B cell (primary cell): ENCODE measurements around the gene SLC6A1. TPM values are rescaled to one million over a fixed set of nuclear protein-coding genes. Genes with fewer than 3 reads are reported as not detected.

Experiments
- ATAC-seq: fragments of 200-7000 bp; cut with Tn5 transposase; one replicate; pipeline ENCODE4 v1.10.0; 2021; ENCODE audit warnings: low read depth, mild to moderate bottlenecking, moderate number of reproducible peaks, moderate library complexity
- CTCF ChIA-PET: fragments of 350-600 bp; sonication (Branson Sonifier 250); formaldehyde crosslinking; loops from one replicate; lab custom pipeline; 2021; ENCODE audit warnings: antibody characterized with exemption, inconsistent platforms; lab: Charles Lee
- POLR2A ChIA-PET: fragments of 350-600 bp; sonication (Branson Sonifier 250); formaldehyde crosslinking; loops from one replicate; lab custom pipeline; 2021; ENCODE audit warnings: antibody characterized with exemption; lab: Charles Lee
- DNase-seq: peaks from one replicate; pipeline ENCODE4 v3.0.0; 2013
- H2AFZ ChIP-seq: 2 replicates; pipeline ENCODE4 v1.6.1; 2012; ENCODE audit warnings: mild to moderate bottlenecking, low read depth, low read length; ENCODE audit not compliant: insufficient read depth, poor library complexity, severe bottlenecking
- H3K27ac ChIP-seq, 2 donors: 1 replicate in 1 of 2; 2 replicates in 1 of 2; pipeline ENCODE4 v1.5.1; 2012 to 2013; ENCODE audit warnings: low read length in 2 of 2, mild to moderate bottlenecking in 2 of 2, moderate library complexity in 1 of 2
- H3K27me3 ChIP-seq, 4 experiments: fragments of 200-600 bp in 1 of 4; sonication (generic) in 1 of 4; replicated peaks in 1 of 4; 1 replicate in 2 of 4; 2 replicates in 2 of 4; pipeline versions ENCODE4 v1.6.1 to v1.7.0; 2013 to 2016; ENCODE audit warnings: low read length in 3 of 4, mild to moderate bottlenecking in 2 of 4, mixed read lengths in 1 of 4, moderate library complexity in 1 of 4; ENCODE audit not compliant: insufficient read depth in 4 of 4, control insufficient read depth in 3 of 4; ENCODE audit errors: control extremely low read depth in 1 of 4
- H3K36me3 ChIP-seq, 2 experiments: replicated peaks in 1 of 2; 1 replicate in 1 of 2; 2 replicates in 1 of 2; pipeline versions ENCODE4 v1.6.1 to v1.7.1; 2013; ENCODE audit warnings: low read length in 1 of 2; ENCODE audit not compliant: insufficient read depth in 2 of 2, control insufficient read depth in 1 of 2; ENCODE audit errors: control extremely low read depth in 1 of 2, extremely low read depth in 1 of 2
- H3K4me1 ChIP-seq, 2 donors: fragments of 200-600 bp in 1 of 2; sonication (generic) in 1 of 2; 1 replicate in 1 of 2; 2 replicates in 1 of 2; pipeline versions ENCODE4 v1.5.1 to v1.6.1; 2013 to 2017; ENCODE audit warnings: low read length in 2 of 2; ENCODE audit not compliant: control insufficient read depth in 2 of 2, insufficient read depth in 2 of 2
- H3K4me2 ChIP-seq: replicated peaks from 2 replicates; pipeline ENCODE3; 2012; ENCODE audit warnings: mild to moderate bottlenecking, low read depth, low read length; ENCODE audit not compliant: poor library complexity, severe bottlenecking
- H3K4me3 ChIP-seq, 5 experiments: fragments of 200-600 bp in 1 of 5; sonication (generic) in 1 of 5; 1 replicate in 3 of 5; 2 replicates in 2 of 5; pipeline versions ENCODE4 v1.5.1 to v1.7.0; 2011 to 2016; ENCODE audit warnings: low read length in 4 of 5, mild to moderate bottlenecking in 4 of 5, low read depth in 2 of 5, control low read depth in 1 of 5, moderate library complexity in 1 of 5; ENCODE audit not compliant: insufficient read depth in 1 of 5; ENCODE audit errors: control extremely low read depth in 1 of 5, extremely low read depth in 1 of 5
- H3K79me2 ChIP-seq: fragments of 200-600 bp; sonication (generic); one replicate; pipeline ENCODE4 v1.6.0; 2016; ENCODE audit warnings: low read length; ENCODE audit not compliant: control insufficient read depth, insufficient read depth
- H3K9ac ChIP-seq: fragments of 200-600 bp; sonication (generic); 2 replicates; pipeline ENCODE4 v1.6.1; 2017; ENCODE audit warnings: mild to moderate bottlenecking, low read length, moderate library complexity
- H3K9me3 ChIP-seq, 3 donors: one replicate each; pipeline versions ENCODE4 v1.6.1 to v1.7.1; 2013; ENCODE audit warnings: low read length in 2 of 3; ENCODE audit not compliant: control insufficient read depth in 2 of 3, insufficient read depth in 1 of 3; ENCODE audit errors: control extremely low read depth in 1 of 3
- H4K20me1 ChIP-seq: 2 replicates; pipeline ENCODE4 v1.6.0; 2012; ENCODE audit warnings: mild to moderate bottlenecking, low read length; ENCODE audit not compliant: insufficient read depth, control insufficient read depth, poor library complexity, severe bottlenecking
- H3K27ac Mint-ChIP-seq: one replicate; pipeline ENCODE4 v1.8.0; 2021; ENCODE audit warnings: mixed read lengths
- H3K27me3 Mint-ChIP-seq: one replicate; pipeline ENCODE4 v1.8.0; 2021; ENCODE audit warnings: mixed read lengths
- H3K4me1 Mint-ChIP-seq: one replicate; pipeline ENCODE4 v1.8.0; 2021; ENCODE audit warnings: mixed read lengths
- H3K4me3 Mint-ChIP-seq: one replicate; pipeline ENCODE4 v1.8.0; 2021; ENCODE audit warnings: mixed read lengths
- H3K9me3 Mint-ChIP-seq: one replicate; pipeline ENCODE4 v1.8.0; 2022; ENCODE audit warnings: mixed read lengths; ENCODE audit not compliant: insufficient read depth
- CTCF ChIP-seq: fragments of 200-600 bp; IDR thresholded peaks from one replicate; pipeline ENCODE4 v1.8.0; 2022; ENCODE audit warnings: antibody characterized with exemption, mild to moderate bottlenecking
- EZH2 ChIP-seq: IDR thresholded peaks from 2 replicates; pipeline ENCODE4 v1.6.1; 2012; ENCODE audit warnings: borderline replicate concordance, low read depth, mild to moderate bottlenecking, moderate library complexity, low read length; ENCODE audit not compliant: insufficient read depth, poor library complexity, severe bottlenecking
- WGBS: methylation state at CpG from one replicate; pipeline ENCODE4 v1.1.5; 2013; ENCODE audit warnings: missing lambda C conversion rate; ENCODE audit not compliant: insufficient coverage; 5-methylcytosine and 5-hydroxymethylcytosine counted together
- intact Hi-C: fragments of 100-400 bp; cut with micrococcal nuclease; formaldehyde crosslinking; loops from one replicate; pipeline ENCODE4 v1.10.0; 2022
- polyA minus RNA-seq: library from RNA; depleted of rRNA, polyadenylated mRNA; stranded (reverse); fragments of >200 nt; gene quantifications from 2 replicates; pipeline ENCODE4 v1.2.3, GENCODE V29; 2012
- polyA plus RNA-seq: library from polyadenylated mRNA; depleted of rRNA; stranded (reverse); fragments of >200 nt; gene quantifications from 2 replicates; pipeline ENCODE4 v1.2.3, GENCODE V29; 2012
- total RNA-seq, 2 donors: library from RNA; stranded (reverse); fragments of 120-200 nt in 1 of 2; gene quantifications; 1 replicate in 1 of 2; 2 replicates in 1 of 2; pipeline versions ENCODE4 v1.2.3 to v1.2.4, GENCODE V29; 2013 to 2022

The SLC6A1 gene
- total RNA-seq (not detected in 2 replicates), polyA plus RNA-seq (not detected in 2 replicates), polyA minus RNA-seq (0.21 TPM in 1 of 2 replicates, not detected in the other)
- total RNA-seq (2013), result 0.02 TPM

- peaks cover 10% of the 10 kb centered on the region for H3K4me1 Mint-ChIP-seq
- peaks cover 0 to 4% of the 10 kb centered on the region in 2 donors for H3K4me1 ChIP-seq
- DNase-seq, result no peak
- peaks cover 0 to 6% (median 0%) of the 10 kb centered on the region in 3 donors for H3K9me3 ChIP-seq
- peak within 1 kb of the TSS; percentile 46 for H3K4me2 ChIP-seq
- intact Hi-C loops, result no loop called here
- H3K9me3 Mint-ChIP-seq, result no peaks in the 10 kb centered on the region
- no peaks in the 10 kb centered on the region for H3K36me3 ChIP-seq
- no peak within 1 kb of the TSS for H3K27ac Mint-ChIP-seq
- ATAC-seq, result no peak
- no peaks in the 10 kb centered on the region for H4K20me1 ChIP-seq
- WGBS, result 3% methylated on average over 42 of the region's 69 CpGs
- ChIA-PET CTCF (no interaction called here), POLR2A (no interaction called here)
- H3K9ac ChIP-seq, result no peak within 1 kb of the TSS
- no peak within 1 kb of the TSS for H3K27ac ChIP-seq
- H3K27me3 Mint-ChIP-seq, result peaks cover 53% of the 10 kb centered on the region
- H3K79me2 ChIP-seq, result no peaks in the 10 kb centered on the region
- no peak within 1 kb of the TSS for H2AFZ ChIP-seq
- peaks cover 0 to 48% (median 19%) of the 10 kb centered on the region in 4 experiments for H3K27me3 ChIP-seq
- H3K4me3 Mint-ChIP-seq, result peak within 1 kb of the TSS; percentile 73
- no peak for TF ChIP-seq CTCF
- no peak for TF ChIP-seq EZH2
- H3K4me3 ChIP-seq, result no peak within 1 kb of the TSS
Observed at GRCh38 chr3:10992017-10992942, at the start of gene SLC6A1. Gene SLC6A1 (plus strand): TSS chr3:10992748. CDS start chr3:11017212, 24,464 bp downstream.

GRCh38 chr3:10944866-10945265, 47.7 kb upstream of the SLC6A1 start:
- no peak overlapping the region for H3K27ac ChIP-seq
- CTCF ChIA-PET, result interaction anchor here (0.6 to 1.2 kb wide), 2 partner anchors 22 to 1034 kb away, joined by 3 read pairs; no protein-coding TSS in a partner anchor
- no peaks in the 10 kb centered on the region for H3K4me1 ChIP-seq
- no peaks in the 10 kb centered on the region for H3K79me2 ChIP-seq
- no peak overlapping the region for H3K9ac ChIP-seq
- Mint-ChIP-seq H3K4me3 (no peak overlapping the region), H3K27ac (no peak overlapping the region), H3K9me3 (no peaks in the 10 kb centered on the region), H3K27me3 (peaks cover 18% of the 10 kb centered on the region), H3K4me1 (no peaks in the 10 kb centered on the region)
- H3K36me3 ChIP-seq, result no peaks in the 10 kb centered on the region
- ATAC-seq, result no peak
- POLR2A ChIA-PET, result no interaction called here
- 97% methylated on average over 8 of the region's 8 CpGs for WGBS
- no peak overlapping the region for H3K4me3 ChIP-seq
- no peak overlapping the region for H2AFZ ChIP-seq
- intact Hi-C loops, result no loop called here
- no peaks in the 10 kb centered on the region for H4K20me1 ChIP-seq
- DNase-seq, result no peak
- H3K9me3 ChIP-seq, result peaks cover 0 to 11% (median 6%) of the 10 kb centered on the region in 3 donors
- no peak overlapping the region for H3K4me2 ChIP-seq
- TF ChIP-seq EZH2 (no peak), CTCF (no peak)
- peaks cover 0 to 3% (median 0%) of the 10 kb centered on the region in 4 experiments for H3K27me3 ChIP-seq
